CD4-positive, alpha-beta T cell treated with Interleukin-15 for 4 hours (primary cell): ENCODE results near the gene TNS3.

Source experiments
- DNase-seq: peaks from one replicate; pipeline ENCODE4 v3.0.0-alpha.2; 2020; ENCODE audit warnings: low spot score

The TNS3 gene

DNA sequence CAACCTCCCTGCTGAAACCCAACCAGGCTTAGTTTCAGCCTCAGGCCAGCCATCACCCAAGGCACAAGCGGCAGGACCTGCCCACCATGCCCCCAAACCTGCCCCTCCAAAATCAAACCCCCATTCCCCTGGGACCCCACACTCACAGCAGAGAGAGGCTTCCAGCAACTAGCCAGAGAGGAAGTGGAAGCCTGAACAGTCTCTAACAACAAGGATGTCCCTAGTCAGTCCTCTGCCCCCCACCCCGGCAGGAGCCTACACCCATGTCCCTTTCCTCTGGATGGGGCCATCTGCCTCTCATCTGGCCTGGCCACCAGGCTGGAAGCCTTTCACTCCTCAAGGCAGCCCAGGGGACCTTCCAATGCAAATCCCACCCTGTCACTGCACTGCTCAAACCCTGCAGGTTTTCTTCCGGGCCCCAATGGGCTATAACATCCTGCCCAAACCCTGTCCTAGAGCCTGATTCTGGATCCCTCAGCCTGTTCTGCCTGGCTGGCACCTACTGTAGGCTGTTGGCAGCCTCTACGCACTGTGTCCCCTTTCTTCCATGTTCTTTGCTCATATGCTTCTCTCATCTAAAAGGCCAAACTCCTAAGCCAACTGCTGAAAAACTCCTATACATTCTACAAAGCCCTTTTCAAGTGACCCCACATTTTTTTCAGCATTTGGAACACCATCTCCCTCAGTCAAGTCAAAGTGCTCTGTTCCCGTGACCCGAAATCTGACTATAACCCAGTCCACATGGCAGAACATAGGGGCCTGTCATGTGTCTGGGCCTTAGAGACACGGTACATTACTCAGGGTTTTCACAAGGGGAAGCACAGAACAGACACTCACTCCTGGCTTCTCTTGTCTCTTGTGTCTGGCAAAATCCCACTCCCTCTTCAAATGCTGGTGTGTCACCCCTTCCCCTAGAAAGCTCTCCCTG lies 253.3 kb downstream of the TNS3 start:
- DNase-seq: no peak

DNA sequence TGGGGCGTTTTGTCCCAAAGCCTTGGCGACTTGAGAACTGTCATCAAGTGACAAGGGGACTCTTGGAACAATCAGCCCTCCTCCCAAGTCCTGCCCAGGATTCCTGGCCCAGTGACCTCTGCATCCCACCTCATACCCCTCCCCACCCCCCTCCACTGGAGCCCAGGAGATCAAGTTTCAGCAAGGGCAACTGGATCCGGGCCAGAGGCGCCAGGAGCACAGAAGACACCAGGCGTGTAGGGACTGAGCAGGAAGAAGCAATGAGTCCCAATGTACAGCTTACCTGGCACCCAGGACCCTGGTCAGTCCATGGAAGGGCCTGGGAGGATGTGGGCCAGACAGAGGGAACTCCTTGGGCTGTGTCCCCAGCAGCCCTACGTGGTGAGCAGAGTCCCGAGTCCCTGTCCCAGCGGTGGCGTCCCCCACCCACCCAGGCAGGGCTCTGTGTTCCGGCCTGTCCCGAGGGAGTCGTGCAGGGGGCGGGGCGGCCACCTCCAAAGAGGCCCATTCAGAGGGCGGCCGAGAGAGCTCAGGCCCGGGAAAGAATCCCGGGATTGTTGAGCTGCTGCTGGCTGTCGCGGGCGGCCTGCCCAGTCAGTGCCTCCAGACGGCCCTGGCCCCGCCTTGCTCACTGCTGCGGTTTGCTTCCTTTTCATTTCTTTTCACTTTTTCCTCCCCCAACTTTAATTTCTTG lies 254.1 kb downstream of the TNS3 start:
- DNase-seq: no peak

DNA sequence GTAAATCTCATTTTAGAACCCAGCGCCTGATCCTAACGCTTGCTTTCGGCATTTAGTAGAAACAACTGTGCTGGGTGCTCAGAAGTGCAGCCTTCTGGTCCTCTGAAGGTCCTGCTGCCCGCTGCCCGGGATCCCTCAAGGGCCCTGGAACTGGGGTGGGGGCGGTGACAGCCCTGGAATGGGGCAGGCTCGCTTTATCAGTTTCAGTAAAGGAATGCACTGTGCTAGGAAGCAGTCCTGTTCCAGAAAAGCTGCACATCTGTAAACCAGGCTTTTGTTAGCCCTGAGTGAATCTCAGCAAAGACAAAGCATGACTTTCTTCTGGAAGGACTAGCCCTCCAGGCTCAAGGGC lies 254.6 kb downstream of the TNS3 start:
- DNase-seq: no peak

DNA sequence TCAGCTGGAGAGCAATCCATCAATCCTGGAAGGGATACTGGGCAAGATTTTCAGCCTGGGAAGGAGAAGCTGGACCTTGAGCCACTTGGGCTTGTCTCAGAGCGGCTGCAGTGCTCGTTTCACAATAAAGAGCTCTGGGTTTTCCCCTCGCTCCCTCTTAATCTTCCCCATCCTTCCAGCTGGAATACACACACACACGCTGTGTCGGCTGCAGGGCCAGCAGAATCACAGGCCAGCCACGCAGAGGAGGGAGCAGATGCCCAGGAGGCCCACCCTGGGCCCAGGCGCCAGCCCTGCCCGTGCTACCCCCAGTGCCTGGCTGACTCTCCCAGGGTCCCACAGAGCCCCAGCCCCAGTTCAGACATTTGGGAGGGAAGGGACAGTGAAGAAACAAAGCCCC lies 255.1 kb downstream of the TNS3 start:
- DNase-seq: no peak

DNA sequence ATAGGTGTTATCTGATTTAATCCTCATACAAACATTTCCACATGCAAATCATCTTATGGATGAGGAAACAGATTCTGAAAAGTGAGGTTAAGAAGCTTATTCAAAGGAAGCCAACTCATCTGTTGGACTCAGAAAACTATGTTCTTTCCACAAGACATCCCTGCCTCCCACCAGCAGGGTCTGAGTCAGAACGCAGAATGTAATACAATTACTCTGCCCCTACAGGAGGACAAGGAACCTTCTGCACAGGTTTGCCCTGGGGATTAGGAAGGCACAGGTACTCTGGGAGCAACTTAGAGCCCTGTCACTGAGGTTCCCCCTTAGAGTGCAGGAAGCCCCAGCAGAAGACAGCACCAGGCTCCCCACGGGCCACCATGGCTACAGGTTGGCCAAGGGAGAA lies 255.7 kb downstream of the TNS3 start:
- DNase-seq: no peak

DNA sequence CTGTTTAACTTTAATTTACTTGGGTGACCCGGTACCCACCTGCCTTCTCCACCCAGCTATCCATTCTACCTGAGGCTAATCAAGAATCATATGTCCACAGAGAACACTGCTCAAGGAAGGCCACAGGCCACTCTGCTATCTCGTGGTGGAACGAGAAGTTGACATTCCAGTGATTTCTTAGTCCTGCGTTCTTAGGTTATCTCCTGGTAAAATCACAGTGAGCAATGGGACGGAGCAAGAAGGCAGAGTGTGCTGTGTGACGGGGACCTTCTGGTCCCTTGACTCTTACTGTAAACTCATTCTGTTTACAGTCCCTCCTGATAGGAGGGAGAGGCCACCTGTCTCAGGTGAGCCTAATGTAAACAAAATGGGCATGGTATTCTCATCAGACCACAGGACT lies 256.6 kb downstream of the TNS3 start:
- no peak for DNase-seq

DNA sequence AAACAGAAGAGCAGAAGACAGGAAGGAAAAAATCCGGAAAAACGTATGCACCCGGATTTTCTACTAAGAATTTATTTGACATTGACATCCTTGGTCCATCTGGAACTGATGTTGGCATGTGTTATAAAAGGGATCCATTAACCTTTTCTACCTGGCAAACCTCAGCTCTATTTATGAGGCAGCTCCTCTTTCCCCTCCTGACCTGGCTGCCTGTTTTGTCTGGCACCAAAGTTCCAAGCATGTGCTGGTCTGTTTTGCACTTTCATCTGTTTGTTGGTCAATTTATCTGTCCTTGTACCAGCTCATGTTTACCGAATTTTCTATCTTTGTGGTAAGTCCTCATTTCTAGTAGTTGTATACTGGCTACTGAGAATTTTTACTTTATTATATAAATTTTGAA lies 258.0 kb downstream of the TNS3 start:
- DNase-seq: no peak

DNA sequence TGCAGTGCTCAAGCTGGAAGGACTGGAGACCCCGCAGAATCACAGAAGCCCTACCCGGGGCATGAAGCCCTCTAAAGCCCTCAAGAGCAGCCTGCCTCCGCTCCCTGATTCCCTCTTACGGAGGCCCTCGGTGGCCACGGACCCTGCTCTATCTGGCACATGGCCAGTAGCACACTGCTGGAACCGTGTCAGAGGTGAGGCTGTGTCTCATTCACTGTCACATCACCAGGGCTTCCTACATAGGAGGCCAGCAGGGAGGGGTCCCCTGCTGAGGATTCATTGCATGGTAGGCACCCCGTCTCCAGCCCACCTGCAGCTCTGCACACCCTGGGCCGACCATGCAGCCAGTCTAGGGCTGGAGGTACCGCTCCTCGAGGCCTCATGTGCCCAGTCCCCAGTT lies 259.2 kb downstream of the TNS3 start:
- DNase-seq: no peak

DNA sequence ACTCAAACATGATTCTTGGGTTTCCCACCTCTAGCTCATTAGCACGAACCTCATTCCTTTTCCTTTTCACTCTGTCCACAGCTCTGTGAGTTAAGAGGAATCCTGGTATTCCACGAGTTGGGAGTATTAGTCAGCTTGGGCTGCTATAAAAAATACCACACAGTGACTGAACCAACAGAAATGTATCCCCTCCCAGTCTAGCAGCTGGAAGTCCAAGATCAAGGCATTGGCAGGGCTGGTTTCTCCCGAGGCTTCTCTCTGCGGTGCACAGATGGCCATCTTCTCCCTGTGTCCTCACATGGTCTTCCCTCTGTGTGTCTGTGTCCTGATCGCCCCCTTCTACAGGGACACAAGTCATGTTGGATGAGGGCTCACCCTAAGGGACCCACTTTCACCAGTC lies 261.6 kb downstream of the TNS3 start:
- DNase-seq: no peak

DNA sequence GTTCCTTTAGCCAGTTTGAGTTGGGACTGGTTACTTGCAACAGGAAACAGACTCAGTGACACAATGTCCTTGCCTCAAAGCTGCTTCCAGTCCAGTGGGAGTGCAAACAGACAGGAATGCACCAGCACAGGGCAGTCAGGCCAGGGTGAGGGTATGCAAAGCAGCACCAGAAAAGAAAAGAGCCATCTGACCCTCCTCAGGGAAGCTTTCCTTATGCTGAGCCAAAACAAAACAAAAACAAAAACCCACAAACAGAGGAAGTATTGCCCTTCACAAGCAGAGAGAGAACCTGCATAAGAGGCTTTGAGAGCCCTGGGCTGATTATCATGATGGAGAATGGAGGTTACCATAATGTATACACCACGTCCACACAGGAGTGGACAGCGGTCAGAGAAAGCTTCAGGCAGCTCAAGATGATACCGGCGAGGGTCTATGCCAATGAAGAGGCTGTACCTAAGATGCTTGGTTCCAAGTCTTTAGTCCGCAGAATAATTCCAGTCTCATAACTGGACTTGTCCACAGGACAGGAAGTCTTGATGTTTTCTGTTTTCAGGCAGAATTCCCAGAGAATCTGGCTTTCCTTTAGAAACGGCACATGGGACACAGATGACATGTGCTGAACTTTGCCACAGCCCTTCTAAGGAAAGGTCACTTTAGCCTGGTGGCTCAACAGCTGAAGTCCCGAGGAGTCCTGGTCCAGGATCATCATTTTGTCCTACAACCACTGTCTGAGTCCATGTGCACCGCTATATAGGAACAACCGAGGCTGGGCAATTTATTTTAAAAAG lies 263.3 kb downstream of the TNS3 start:
- no peak for DNase-seq

DNA sequence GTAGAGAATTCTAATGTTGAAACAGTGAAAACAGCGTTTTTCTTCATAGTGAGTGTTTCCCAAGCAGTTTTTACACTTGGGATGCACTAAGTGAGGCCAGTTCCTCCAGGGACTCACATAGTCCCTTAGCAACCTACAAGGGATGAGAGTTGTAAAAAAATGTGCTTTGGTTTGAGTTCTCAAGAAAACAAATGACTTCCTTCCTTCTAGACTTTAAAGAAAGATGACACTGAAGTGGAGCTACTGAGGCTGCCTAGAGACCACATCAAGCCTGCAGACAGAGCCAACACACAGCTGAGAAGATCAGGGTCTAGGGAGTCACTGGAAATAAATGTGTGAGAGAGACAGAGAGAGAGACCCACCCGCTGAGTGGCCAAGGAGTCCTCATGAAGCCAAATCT lies 264.4 kb downstream of the TNS3 start:
- no peak for DNase-seq

DNA sequence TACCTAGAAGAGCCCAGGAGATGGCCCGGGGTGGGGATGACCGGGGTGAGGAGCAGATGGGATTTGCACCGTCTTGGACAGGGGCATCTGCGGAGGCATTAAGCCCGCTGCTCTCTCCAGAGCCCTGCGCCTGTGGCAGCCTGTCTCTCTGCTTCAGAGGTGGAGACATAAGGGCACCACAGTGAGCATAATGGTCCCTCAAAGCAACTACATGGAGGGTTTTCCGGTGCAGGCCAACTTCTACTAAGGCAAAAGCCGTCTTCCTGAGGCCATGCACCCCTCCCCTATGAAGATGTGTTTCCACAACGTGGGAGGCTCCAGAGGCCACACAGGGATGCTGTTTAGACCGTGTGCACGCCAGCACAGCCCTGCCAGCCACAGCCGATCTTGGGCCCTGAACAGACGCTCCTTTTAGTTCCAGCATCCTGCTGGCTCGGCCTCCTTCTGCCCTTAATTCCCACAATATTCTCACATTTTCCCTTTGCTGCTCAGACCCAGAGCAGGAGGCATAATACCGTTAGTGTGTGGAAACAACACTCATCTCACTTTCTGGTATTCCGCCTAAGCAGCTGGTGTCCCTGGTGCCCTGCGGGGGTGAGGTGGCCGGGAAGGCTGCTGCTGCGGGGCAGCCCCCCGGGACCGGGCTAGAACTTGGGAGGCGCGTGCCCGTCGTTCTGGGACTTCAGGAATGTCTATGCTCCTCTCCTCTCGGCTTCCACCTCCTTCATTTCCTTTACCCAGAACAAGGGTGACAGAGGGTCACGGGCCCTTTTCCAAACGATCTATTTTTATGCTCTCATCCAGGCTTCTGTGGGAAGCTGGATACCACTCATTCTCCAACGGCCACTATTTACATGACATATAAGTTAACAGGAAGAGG lies 266.9 kb downstream of the TNS3 start:
- DNase-seq: no peak

DNA sequence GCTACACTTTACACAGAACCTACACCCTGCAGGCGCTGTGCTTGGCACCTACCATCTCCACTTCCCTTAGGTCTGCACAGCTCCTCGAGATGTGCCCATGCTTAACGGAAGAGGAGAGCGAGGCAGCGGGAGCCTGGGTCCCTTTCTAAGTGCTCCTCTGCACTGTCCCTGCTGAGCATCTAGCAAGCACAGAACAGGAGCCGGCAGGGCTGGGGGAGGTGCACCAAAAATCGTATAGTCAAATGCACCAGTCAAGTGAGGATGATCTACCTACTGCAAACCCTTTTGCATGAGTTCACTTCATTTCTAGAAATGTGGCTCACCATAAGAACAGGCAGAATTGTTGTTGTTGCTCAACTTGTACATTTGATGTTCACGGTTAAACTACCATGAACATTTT lies 267.7 kb downstream of the TNS3 start:
- no peak for DNase-seq

DNA sequence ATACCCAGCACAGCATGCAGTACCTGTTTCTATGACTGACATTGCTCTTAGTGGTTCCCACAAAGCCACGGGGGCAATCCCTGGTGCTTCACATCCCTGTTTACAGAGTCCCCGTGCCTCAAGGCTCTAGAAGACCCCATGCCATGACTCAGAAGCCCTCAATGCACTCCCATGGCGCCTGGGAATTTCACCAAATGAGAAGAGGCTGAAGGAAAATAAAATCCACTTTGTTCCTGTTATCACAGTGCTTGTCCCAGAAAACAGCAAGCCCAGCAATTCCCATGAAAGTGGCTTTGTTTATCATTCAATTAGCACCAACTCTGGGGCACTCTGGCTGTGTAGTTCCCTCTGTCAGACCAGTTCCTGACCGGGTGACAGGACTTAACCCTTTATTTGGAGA lies 268.3 kb downstream of the TNS3 start:
- DNase-seq: no peak

DNA sequence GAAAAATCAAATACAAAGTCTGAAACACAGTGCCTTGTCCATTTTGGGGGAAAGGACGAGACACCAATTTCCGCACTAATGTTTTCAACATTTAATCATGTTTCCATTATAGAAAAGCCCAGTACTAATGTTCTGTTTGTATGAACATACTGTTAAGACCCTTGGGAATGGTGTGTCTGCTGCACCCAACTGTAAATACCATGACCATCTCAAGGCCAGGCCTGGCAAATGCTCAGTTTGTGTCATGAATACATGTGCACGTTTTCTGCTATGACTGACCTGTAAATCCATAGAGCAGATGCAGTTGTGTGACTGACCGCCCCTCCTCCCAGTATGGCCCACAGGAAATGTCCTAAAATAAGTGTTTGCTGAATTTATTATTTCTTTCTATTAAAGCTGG lies 270.0 kb downstream of the TNS3 start:
- DNase-seq: no peak

DNA sequence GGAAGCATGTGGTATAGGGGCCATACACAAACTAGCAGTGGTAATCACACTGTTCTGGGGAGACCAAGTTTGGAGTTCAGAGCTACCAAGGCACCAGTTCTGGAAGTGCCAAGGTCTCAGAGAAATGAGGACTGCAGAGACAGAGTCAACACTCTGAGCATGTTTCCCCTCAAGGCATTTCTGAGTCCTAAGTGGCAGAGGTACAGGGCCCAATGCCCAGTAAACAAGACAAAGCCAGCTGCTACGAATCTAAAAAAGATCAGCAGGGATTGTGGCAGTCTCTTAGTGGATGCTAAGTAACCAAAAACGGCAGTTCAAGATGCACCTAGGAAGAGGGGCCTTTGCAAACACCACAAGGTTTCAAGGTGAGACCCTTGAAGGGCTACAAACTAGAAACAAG lies 271.9 kb downstream of the TNS3 start:
- no peak for DNase-seq

DNA sequence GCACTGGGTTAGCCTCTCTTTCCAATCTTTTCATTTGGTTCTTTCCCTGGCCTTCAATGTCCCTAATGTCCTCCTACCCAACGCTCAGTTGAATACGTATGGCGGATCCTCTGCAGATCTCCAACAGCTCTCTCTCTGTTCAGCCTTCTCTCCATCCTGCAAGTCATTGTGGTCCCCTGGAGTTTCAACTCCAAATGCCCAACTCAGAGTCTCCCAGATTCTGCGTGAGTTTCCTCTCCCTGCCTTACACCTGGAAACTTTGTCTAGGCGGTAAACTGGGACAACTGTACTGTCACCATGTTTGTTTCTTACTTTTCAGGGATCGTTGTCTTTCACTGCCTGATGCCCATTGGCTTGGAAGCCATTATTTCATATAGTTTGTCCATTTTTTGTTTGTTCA lies 273.1 kb downstream of the TNS3 start:
- DNase-seq: no peak

DNA sequence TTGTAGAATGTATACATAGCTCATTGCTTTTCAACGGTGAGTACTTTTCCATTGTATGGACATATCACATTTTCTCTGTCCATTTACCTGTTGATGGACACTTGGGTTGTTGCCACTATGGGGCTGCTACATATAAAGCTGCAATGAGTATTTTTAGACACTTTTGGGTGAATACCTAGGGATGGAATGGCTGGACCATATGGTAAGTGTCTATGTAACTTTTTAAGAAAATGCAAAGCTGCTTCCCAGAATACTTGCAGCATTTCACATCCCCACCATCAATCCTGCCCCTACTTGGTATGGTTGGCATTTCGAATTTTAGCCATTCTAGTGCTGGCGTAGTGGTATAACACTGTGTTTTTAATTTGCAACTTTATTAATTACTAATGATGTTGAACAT lies 274.6 kb downstream of the TNS3 start:
- DNase-seq: no peak

DNA sequence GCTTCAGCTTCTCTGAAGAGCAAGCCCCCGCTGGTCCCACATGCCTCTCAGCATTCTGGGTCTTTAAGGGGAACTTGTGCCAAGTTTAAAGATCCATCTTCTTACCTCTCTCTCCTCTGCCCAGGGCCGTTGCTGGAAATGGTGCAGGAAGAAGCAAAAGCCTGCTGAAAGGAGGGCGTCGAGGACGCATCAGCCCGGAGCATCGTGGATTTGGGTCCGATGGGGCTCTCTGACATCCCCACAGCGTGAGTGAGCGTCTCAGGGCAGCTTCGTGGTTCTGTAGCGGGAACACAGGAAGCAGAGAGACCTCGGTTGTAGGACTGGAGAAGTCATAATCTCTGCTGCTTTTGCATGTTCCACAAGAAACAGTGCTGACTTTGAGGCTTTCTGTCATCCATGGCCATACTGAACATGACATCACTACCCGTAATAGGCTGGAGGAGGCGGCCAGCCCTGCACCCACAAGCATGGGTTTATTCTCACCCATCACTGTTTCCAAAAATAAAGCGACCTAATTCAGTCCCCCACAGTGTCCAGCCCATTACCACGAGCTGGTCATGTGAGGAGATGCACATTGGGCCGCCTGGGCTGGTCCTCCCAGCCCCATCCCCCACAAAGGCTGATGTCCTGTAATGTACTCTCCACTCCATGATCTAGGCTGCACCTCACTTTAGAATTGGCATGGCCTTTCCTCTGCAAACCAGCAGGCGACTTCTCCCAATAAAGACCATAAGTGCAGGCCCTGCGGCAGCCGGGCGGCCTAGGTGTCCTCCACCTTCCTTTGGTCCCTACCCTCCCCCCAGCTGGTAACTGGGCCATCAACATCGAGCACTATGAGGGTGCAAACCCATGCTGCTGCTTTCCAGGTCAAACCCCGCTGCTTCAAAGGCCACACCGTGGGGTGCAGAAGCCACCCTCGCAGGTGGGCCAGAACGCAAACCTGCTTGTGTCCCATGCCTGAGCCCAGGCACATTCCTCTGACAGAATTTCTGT lies 276.9 kb downstream of the TNS3 start:
- DNase-seq: no peak

DNA sequence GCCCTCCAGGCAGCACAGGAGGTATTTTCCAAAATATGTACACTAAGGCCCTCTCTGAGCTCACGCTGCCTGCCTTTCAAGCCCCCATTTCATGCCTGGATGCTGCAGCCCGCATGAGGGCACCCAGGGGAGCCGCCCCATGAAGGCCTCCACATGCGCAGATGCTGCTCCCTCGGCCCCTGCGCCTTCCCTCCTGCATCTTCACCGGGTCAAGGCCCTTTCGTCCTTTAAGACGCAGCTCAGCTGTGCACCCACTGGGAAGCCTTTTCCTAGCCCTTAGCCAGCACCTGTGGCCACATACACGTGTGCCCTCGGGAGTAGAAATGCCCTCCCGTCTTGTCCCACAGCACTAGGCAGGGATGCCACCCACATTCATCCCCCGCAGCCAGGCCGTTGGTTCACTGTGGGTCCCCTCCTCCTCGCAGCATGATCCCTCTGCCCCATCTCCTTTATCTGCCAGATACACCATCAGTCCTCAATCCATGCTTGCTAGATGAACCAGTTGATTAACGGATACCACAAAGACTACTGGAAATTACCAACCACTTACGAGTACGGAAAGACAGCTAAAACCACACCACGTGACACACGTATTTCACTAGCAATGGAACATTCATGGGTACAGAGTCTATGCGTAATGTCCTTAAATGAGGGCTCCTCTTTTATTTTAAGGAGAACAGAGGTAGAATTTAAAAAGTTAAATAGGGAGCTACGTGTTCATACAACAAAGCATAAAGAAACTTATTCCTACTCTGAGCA lies 278.0 kb downstream of the TNS3 start:
- no peak for DNase-seq
